Measurements from ENCODE around the gene OSBPL9. TPM values are rescaled to one million over a fixed set of nuclear protein-coding genes. Genes with fewer than 3 reads are reported as not detected.

OSBPL9 gene
- total and polyA plus RNA-seq, 2 donors (not counting 1 experiment from before 2014, with no cell fraction given), result 23.1 to 59.6 TPM

DNA sequence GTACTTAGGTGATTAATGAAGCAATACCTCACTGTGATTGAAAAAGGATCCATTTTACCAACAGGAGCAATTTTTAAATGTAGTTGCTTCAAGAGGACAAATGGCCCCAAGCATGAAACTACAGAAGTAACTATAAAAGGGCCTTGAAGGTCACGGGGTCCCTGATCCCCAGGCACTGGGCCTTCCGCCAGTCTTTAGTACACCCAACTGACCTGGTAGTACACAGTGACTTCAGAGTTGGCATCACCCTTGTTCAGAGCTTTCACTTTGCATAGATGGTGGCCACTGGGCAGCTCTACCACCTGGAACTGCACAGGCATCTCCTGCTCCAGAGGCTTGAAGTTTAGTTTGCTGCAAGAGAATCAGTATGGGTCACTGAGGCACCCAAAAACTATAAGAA lies 177.4 kb downstream of the OSBPL9 start:
- Histone ChIP-seq H3K36me3 (replicated peaks in 1 of 2; ENCODE audit: control extremely low read depth in 1 of 2, control insufficient read depth in 1 of 2, extremely low read depth in 1 of 2, insufficient read depth in 2 of 2, low read length in 1 of 2) (peaks cover 30 to 77% of the 10 kb centered on the region in 2 experiments), H4K20me1 (ENCODE audit: control insufficient read depth, insufficient read depth, low read length, poor library complexity, severe bottlenecking) (no peaks in the 10 kb centered on the region), H3K27me3 (replicated peaks in 1 of 4; ENCODE audit: control extremely low read depth in 1 of 4, control insufficient read depth in 3 of 4, insufficient read depth in 4 of 4, low read length in 3 of 4) (no peaks in the 10 kb centered on the region), H3K4me1 (ENCODE audit: control insufficient read depth in 2 of 2, insufficient read depth in 2 of 2, low read length in 2 of 2) (peaks cover 0 to under 1% of the 10 kb centered on the region in 2 donors), H3K4me2 (replicated peaks; ENCODE audit: low read depth, low read length, poor library complexity, severe bottlenecking) (no peak overlapping the region), H3K9me3 (ENCODE audit: control extremely low read depth in 1 of 3, control insufficient read depth in 2 of 3, insufficient read depth in 1 of 3, low read length in 2 of 3) (no peaks in the 10 kb centered on the region), H3K27ac (ENCODE audit: low read length in 2 of 2) (no peak overlapping the region), H2AFZ (ENCODE audit: insufficient read depth, low read depth, low read length, poor library complexity, severe bottlenecking) (no peak overlapping the region), H3K79me2 (ENCODE audit: control insufficient read depth, insufficient read depth, low read length) (no peaks in the 10 kb centered on the region), H3K9ac (ENCODE audit: low read length) (no peak overlapping the region), H3K4me3 (ENCODE audit: control extremely low read depth in 1 of 5, extremely low read depth in 1 of 5, insufficient read depth in 1 of 5, low read depth in 2 of 5, low read length in 4 of 5) (no peak overlapping the region)
- intact Hi-C loops (cut with micrococcal nuclease), result no loop called here
- ATAC-seq (ENCODE audit: low read depth) (no peak), DNase-seq (no peak)
- Mint-ChIP-seq H3K4me3 (no peak overlapping the region), H3K27me3 (no peaks in the 10 kb centered on the region), H3K27ac (no peak overlapping the region), H3K4me1 (peaks cover 2% of the 10 kb centered on the region), H3K9me3 (ENCODE audit: insufficient read depth) (no peaks in the 10 kb centered on the region)
- POLR2A ChIA-PET, result no interaction called here
- CTCF ChIA-PET, result no interaction called here
- WGBS (ENCODE audit: insufficient coverage), result 100% methylated on average over 2 of the region's 2 CpGs
- TF ChIP-seq, protein P1, sequence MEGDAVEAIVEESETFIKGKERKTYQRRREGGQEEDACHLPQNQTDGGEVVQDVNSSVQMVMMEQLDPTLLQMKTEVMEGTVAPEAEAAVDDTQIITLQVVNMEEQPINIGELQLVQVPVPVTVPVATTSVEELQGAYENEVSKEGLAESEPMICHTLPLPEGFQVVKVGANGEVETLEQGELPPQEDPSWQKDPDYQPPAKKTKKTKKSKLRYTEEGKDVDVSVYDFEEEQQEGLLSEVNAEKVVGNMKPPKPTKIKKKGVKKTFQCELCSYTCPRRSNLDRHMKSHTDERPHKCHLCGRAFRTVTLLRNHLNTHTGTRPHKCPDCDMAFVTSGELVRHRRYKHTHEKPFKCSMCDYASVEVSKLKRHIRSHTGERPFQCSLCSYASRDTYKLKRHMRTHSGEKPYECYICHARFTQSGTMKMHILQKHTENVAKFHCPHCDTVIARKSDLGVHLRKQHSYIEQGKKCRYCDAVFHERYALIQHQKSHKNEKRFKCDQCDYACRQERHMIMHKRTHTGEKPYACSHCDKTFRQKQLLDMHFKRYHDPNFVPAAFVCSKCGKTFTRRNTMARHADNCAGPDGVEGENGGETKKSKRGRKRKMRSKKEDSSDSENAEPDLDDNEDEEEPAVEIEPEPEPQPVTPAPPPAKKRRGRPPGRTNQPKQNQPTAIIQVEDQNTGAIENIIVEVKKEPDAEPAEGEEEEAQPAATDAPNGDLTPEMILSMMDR (IDR thresholded peaks at IDR 0.05), result no peak
- TF ChIP-seq EZH2 (IDR thresholded peaks at IDR 0.05; ENCODE audit: borderline replicate concordance, insufficient read depth, low read depth, low read length, poor library complexity, severe bottlenecking), result no peak

DNA sequence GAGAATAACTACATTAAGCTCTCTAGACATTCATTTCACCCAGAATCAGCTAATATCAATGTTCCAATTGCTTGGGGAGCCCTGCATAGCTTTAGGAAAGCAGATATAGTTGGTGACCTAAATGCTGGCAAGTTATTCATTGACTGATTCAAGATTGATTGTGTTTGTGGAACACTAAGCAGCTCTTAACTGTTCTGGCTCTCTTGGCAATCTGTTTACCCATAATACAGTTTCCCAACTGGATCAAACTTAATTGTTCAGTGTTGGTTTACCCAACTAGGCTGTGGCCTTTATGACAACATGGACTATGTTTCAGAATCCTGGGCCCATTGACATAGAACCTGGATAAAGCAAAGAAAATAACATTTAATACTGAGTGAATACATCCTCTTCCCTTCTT lies 178.0 kb downstream of the OSBPL9 start:
- Histone ChIP-seq H3K27ac (ENCODE audit: low read length in 2 of 2) (no peak overlapping the region), H3K36me3 (replicated peaks in 1 of 2; ENCODE audit: control extremely low read depth in 1 of 2, control insufficient read depth in 1 of 2, extremely low read depth in 1 of 2, insufficient read depth in 2 of 2, low read length in 1 of 2) (peaks cover 24 to 71% of the 10 kb centered on the region in 2 experiments), H3K4me2 (replicated peaks; ENCODE audit: low read depth, low read length, poor library complexity, severe bottlenecking) (no peak overlapping the region), H3K9ac (ENCODE audit: low read length) (no peak overlapping the region), H3K4me1 (ENCODE audit: control insufficient read depth in 2 of 2, insufficient read depth in 2 of 2, low read length in 2 of 2) (peaks cover 4 to 6% of the 10 kb centered on the region in 2 donors), H4K20me1 (ENCODE audit: control insufficient read depth, insufficient read depth, low read length, poor library complexity, severe bottlenecking) (no peaks in the 10 kb centered on the region), H3K4me3 (ENCODE audit: control extremely low read depth in 1 of 5, extremely low read depth in 1 of 5, insufficient read depth in 1 of 5, low read depth in 2 of 5, low read length in 4 of 5) (no peak overlapping the region), H3K27me3 (replicated peaks in 1 of 4; ENCODE audit: control extremely low read depth in 1 of 4, control insufficient read depth in 3 of 4, insufficient read depth in 4 of 4, low read length in 3 of 4) (no peaks in the 10 kb centered on the region), H3K79me2 (ENCODE audit: control insufficient read depth, insufficient read depth, low read length) (no peaks in the 10 kb centered on the region), H3K9me3 (ENCODE audit: control extremely low read depth in 1 of 3, control insufficient read depth in 2 of 3, insufficient read depth in 1 of 3, low read length in 2 of 3) (no peaks in the 10 kb centered on the region), H2AFZ (ENCODE audit: insufficient read depth, low read depth, low read length, poor library complexity, severe bottlenecking) (no peak overlapping the region)
- no peak for DNase-seq
- intact Hi-C loops (cut with micrococcal nuclease), result no loop called here
- ChIA-PET POLR2A (no interaction called here), CTCF (no interaction called here)
- Mint-ChIP-seq H3K27me3 (no peaks in the 10 kb centered on the region), H3K27ac (no peak overlapping the region), H3K9me3 (ENCODE audit: insufficient read depth) (no peaks in the 10 kb centered on the region), H3K4me1 (peaks cover 6% of the 10 kb centered on the region), H3K4me3 (no peak overlapping the region)
- no peak for ATAC-seq (ENCODE audit: low read depth)
- TF ChIP-seq, protein P1 (IDR thresholded peaks at IDR 0.05), result no peak
- no peak for TF ChIP-seq EZH2 (IDR thresholded peaks at IDR 0.05; ENCODE audit: borderline replicate concordance, insufficient read depth, low read depth, low read length, poor library complexity, severe bottlenecking)

All from B cell (primary cell).